ENCODE measurements around the gene TASP1.

GRCh38 chr20:13340088-13340487, 298.6 kb downstream of the TASP1 start:
- TF ChIP-seq CTCF (IDR thresholded peaks at IDR 0.05) (no peak), POLR2A (IDR thresholded peaks at IDR 0.05) (no peak)
